DMS79 treated with DMSO at 0.1 percent for 48 hours (cell line): ENCODE measurements around the gene DYRK1A.

ENCODE experiments used
- DNase-seq: peaks from one replicate; lab custom pipeline; 2025; lab: John Stamatoyannopoulos, UW

Gene DYRK1A

GRCh38 chr21:37365517-37366481 lies 774 bp upstream of the DYRK1A start:
- peak; percentile 40 for DNase-seq

DNA sequence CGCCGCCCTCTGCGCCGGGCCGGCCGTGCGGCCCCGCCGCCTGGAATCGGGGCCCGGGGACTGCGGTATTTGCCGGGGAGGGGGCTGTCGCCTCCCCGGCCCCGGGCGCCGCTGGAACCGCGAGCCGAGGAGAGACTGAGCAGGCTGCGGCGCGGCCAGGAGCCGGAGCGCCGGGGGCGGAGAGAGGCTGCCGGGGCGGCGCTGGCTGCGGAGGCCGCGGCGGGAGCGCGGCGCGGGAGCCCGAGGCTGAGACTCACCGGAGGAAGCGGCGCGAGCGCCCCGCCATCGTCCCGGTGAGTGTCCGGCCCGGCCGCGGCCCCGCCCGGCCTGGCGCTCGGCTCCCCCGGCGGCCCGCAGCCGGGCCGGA lies 746 bp downstream of the DYRK1A start:
- DNase-seq: no peak

DNA sequence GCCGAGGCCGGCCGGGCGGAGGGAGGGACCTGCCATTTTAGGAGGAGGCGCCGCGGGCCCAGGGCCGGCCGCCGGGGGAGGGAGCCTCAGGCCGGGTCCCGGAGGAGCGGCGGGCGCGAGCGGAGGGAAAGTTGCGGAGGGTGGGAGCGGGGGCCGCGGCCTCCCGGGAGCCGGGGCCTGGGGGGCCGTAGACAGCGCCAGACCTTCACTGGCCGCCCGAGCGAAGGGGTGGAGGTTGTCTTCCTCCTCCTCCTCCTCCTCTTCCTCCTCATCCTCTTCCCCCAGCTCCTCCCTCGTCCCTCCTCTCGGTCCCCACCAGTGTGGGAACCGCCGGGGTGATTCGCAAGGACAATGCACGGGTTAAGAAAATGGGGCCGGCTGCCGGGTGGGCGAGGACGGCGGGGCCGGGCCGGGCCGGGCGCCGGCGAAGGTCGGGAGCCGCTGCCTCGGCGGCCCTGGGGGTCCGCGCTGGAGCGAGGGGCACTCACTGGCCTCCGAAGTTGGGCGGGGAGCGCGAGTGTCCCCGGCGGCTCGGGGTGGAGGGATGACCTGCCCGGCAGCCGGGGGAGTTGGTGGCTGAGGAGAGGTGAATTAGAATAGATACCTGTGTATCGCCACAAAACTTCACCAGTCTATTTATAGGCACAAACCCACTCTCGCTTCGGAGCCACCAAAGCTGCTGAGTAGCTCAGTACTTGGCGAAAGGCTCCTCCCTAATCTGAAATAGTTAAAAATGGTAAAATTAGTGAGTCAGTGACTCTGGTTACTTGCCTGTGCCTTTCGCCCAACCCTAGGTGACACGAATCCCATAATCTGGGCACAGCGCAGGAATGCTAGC lies 1.3 kb downstream of the DYRK1A start:
- no peak for DNase-seq

- DNase-seq: no peak
Measured at GRCh38 chr21:37368541-37369279, 2.1 kb downstream of the DYRK1A start.

DNA sequence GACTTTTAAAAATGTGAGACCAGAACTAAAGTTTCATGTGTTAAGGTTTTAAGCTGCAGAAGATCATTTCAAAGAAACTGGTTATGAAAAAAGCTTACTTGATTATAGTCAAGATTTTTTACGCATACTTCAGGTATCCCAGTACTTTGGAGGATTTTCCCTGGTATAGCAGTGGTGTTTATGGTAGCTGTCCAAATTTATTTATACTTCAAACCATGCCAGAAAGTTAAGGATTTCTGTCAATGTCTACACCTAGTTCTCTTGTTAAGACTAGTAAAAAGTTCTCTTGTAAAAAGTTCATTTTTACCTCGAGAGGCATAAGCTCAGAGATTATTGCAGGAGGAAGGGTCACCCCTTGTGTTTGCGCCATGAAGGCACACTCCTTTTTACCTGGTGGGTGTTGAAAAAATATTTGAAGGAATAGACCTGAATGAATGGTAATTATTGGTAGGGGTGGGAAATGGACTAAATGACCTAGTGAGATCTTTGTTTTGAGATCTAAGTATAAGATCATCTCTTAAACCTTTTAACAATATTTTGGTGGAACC lies 2.8 kb downstream of the DYRK1A start:
- DNase-seq: no peak

DNA sequence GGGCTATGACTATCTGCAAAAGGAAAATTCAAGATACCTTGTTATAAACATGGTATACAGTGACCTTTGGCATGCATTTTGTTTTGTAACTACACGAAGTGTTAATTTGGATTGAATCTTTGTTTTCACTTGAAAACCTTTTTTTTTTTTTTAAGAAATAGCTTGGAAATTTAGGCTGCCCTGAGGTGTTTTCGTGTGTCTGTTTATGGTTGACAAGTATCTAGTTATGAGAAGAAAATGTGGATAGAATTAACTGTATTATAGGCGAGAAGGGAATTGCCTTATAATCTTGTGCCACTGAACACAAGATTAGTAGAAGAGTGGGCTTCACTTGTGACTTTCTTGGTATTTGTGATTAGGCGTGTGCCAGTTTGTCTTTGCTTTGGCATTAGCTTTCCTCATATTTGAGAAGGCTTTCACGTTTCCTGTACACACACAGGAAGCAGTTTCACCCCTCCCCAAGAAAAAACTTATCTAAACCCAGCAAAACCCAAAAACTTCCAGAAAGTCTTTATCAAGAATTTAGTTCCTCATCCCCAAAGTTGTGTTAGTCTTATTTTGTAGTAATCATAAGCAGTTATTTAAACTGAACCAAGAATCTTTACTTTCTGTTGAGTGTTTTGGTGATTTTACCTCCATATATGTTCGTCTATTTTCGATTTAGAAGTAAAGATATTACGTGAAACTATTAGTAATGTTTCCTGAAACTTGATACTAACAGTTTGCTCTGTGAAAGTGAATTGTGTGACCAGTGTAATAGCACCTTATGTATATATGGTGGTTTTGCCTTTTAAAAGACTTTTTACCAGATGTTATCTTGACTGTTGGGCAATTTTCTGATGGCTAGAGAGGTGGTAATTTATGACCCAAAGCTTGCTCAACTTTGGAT lies 3.8 kb downstream of the DYRK1A start:
- DNase-seq: no peak

- no peak for DNase-seq
Measured at GRCh38 chr21:37371041-37371397, 4.4 kb downstream of the DYRK1A start.

DNA sequence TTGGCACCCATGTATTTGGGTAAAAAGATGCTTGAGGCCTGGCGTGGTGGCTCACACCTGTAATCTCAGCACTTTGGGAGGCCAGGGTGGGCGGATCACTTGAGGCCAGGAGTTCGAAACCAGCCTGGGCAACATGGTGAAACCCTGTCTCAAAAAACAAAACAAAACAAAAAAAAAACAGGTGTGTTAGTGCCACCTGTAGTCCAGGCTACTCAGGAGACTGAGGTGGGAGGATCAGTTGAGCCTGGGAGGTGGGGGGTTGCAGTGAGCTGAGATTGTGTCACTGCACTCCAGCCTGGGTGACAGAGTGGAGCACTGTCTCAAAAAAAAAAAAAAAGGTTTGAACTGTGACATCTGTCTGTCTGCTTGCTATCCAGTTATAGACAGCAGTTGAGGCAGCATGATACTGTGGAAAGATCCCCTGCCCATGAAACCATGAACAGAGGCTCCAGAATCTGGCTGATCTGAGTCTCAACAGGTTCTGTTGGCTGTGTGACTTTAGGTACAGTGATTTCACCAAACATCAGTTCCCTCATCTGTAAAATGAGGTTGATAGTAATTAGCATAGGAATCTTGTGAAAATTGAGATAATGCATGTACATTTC lies 5.7 kb downstream of the DYRK1A start:
- DNase-seq: no peak

GRCh38 chr21:37372951-37373350 lies 6.4 kb downstream of the DYRK1A start:
- no peak for DNase-seq

DNA sequence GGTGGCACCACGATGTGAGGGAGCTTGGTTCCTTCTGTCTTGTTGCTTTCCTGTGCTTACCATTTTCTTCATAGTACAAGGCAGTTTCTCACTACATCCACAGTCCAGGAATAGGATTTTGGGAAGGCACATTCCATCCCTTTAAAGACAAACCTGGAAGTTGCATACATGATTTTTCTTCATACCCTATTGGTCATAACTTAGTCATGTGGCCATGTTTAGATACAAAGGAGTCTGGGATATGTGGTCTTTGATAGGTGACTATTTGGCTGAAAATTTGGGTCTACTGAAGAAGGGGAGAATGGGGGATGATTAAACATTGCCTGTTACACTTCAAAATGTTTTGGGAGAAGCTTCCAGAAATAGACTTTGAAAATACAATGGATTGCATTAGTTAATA lies 7.0 kb downstream of the DYRK1A start:
- DNase-seq: no peak

DNA sequence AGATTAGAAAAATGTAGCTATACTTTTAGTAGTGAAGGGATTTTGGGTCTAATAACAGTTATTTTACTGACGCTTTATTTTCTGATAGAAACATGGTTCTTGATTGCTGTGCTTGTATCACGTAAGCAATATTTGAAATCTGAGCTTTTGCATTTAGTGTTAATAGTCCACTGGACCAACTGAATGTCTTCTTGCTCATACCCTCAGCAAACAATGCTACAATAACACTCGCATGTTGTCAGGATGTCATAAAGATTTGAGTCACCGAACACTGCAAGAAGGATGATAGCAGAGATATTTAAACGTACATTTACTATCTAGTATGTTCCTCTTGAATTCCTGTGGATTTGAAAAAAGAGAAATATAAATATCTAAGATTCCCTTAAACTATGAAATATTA lies 7.5 kb downstream of the DYRK1A start:
- no peak for DNase-seq

- no peak for DNase-seq
Measured at GRCh38 chr21:37375866-37376574, 9.4 kb downstream of the DYRK1A start.

GRCh38 chr21:37378700-37379139 lies 12.1 kb downstream of the DYRK1A start:
- no peak for DNase-seq

DNA sequence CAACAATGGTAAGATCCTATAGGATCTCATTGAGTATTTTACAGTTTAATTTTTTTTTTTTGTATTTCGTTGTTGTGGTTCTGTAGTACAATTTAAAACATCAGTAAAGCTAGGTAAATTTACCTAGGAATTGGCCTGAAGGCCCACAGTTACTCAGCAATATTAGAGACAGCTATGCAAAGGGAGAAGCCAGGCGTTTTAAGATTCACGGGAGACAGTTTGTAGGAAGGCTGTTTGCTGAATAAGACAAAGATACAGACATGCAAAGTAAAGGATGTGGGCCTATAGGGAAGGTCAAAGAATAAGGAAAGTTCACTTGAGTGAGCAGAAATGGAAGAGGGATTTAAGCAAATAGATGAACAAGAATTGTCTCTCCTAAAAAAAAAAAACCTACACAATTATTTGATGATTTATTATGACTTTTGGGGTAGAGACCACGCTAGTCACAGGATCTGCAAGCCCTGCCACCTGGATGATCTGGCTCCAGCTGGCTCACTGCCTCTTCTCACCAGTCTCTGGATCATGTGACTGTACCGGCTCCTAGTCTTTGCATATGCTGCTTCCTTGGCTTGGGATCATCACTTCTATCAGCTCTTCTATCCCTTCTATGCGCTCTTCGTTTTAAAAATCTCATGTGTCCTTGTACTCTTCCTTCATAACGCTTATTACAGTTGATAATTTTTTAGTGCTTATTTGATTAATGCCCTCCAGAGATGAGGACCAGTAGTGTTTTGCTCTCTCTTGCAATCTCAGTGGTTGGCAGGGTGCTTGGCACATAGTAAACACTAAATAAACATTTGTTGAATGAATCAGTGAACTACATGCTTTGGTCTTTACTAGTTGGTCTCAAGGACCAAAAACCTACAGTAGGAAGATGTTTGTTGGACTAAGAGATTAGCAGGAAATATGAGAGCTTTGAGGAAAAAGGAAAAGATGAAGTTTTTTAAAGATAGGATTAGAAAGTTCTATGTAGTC lies 14.1 kb downstream of the DYRK1A start:
- DNase-seq: no peak

- no peak for DNase-seq
Measured at GRCh38 chr21:37381883-37382585, 15.5 kb downstream of the DYRK1A start.

GRCh38 chr21:37383086-37383485 lies 16.5 kb downstream of the DYRK1A start:
- no peak for DNase-seq

GRCh38 chr21:37383784-37384311 lies 17.3 kb downstream of the DYRK1A start:
- DNase-seq: no peak

DNA sequence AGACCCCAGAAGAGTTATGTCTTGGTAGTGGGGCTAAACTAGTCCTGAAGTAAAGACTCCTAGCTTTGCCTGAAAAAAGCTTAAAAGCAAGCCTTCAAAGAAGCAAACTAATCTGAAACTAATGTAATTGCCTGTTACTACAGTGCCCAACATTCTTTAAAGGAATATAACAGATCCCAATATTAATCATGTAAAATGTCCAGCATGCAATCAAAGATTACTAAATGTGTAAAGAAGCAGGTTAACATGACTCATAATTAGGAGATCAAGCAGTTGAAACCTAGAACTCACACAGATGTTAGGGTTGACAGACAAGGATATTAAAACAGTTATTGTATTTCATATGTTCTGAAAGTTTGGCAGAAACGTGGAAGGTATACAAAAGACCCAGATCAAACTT lies 17.8 kb downstream of the DYRK1A start:
- DNase-seq: no peak
